Measurements from ENCODE around the gene RAB11FIP4.

Gene RAB11FIP4

DNA sequence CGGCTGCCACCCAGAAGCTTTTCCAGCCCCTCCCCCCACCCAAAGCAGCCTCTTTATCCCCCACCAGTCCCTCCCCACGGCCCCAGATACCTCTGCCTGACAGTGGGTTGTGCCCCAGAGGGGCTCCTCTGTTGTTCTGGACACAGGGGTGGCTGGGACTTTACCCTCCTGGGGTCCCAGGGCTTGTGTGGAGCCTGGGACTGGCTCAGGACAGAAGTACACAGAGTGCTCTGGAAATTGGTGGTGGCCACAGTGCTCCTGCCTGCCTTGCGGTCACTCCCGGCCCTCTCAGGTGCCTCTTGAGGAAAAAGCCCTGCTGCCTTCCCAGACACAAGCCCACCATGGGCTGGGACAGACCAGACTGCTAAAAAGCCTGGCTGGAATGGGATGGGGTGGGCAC, 68.2 kb downstream of the RAB11FIP4 start:
- H3K4me3 ChIP-seq (ENCODE audit: low read depth, low read length) = no peak overlapping the region
- DNase-seq (ENCODE audit: low read depth) = no peak
- TF ChIP-seq, protein P1, sequence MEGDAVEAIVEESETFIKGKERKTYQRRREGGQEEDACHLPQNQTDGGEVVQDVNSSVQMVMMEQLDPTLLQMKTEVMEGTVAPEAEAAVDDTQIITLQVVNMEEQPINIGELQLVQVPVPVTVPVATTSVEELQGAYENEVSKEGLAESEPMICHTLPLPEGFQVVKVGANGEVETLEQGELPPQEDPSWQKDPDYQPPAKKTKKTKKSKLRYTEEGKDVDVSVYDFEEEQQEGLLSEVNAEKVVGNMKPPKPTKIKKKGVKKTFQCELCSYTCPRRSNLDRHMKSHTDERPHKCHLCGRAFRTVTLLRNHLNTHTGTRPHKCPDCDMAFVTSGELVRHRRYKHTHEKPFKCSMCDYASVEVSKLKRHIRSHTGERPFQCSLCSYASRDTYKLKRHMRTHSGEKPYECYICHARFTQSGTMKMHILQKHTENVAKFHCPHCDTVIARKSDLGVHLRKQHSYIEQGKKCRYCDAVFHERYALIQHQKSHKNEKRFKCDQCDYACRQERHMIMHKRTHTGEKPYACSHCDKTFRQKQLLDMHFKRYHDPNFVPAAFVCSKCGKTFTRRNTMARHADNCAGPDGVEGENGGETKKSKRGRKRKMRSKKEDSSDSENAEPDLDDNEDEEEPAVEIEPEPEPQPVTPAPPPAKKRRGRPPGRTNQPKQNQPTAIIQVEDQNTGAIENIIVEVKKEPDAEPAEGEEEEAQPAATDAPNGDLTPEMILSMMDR (IDR thresholded peaks at IDR 0.05; ENCODE audit: low read depth, low read length, missing control alignments) = no peak

DNA sequence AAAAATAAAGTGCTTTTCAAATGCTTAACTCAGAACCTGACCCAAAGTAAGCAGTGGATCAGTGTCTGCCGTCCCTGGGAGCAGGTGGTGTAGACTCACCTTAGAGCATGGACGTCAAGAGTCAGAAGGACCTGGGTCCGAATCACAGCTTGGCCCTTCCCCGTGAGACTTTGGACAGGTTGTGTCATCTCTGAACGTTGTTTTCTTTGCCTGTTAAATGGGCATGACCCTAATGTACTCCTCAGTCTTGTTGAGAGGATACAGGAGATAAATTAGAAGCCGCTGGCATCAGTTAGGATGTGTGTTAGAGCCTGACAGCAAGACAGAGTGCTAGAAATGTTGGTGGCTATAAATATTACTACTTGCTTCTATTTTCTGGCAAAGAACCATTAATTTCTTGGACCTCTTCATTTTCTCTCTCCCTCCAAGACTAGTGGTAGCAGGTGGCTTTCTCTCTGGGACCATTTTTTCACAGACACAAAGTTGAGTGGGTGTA, 68.8 kb downstream of the RAB11FIP4 start:
- TF ChIP-seq, protein P1 (IDR thresholded peaks at IDR 0.05; ENCODE audit: low read depth, low read length, missing control alignments) = no peak
- H3K4me3 ChIP-seq (ENCODE audit: low read depth, low read length) = no peak overlapping the region
- DNase-seq (ENCODE audit: low read depth) = no peak

DNA sequence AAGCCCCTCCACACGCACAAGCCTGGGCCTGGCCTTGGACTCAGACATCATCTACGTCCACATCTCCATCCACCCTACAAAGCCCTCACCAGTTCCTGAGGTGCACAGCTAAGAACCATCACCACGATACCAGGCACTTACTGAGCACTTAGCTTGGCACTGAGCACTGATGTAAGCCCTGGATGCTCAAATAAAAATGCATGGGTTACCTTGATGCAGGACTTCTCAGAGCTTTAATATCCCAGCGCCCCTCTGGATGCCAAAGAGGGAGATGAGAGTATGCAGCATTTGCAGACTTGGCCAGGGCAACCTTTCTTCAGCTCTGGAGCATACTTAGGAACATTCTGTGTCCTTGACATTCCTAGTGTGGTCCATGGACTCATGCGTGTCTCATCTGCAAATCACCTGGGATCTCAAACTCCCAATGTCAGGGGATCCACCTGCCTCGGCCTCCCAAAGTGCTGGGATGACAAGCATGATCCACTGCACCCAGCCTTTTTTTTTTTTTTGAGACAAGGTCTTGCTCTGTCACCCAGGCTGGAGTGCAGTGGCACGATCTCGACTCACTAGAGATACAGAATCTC, 69.8 kb downstream of the RAB11FIP4 start:
- DNase-seq (ENCODE audit: low read depth) = no peak
- H3K4me3 ChIP-seq (ENCODE audit: low read depth, low read length) = no peak overlapping the region
- TF ChIP-seq, protein P1 (IDR thresholded peaks at IDR 0.05; ENCODE audit: low read depth, low read length, missing control alignments) = no peak

DNA sequence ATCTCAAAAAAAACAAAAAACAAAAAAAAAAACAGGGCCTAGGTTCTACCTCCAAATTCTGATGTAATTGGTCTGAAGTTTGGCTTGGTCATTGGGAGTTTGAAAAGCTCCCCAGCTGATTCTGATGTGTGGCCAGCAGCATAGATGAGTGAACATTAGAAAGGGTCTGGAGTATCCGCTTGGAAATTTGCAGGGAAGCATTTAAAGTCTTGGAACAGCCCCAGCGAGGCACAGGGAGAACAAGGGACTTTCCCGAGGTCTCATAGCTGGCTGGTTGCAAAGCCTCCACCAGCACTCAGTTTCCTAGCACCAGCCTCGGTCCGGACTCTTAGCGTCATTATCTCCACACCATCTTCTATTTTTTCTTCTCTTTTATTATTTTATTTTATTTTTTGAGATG, 70.8 kb downstream of the RAB11FIP4 start:
- TF ChIP-seq, protein P1 (IDR thresholded peaks at IDR 0.05; ENCODE audit: low read depth, low read length, missing control alignments) = no peak
- no peak overlapping the region for H3K4me3 ChIP-seq (ENCODE audit: low read depth, low read length)
- no peak for DNase-seq (ENCODE audit: low read depth)

DNA sequence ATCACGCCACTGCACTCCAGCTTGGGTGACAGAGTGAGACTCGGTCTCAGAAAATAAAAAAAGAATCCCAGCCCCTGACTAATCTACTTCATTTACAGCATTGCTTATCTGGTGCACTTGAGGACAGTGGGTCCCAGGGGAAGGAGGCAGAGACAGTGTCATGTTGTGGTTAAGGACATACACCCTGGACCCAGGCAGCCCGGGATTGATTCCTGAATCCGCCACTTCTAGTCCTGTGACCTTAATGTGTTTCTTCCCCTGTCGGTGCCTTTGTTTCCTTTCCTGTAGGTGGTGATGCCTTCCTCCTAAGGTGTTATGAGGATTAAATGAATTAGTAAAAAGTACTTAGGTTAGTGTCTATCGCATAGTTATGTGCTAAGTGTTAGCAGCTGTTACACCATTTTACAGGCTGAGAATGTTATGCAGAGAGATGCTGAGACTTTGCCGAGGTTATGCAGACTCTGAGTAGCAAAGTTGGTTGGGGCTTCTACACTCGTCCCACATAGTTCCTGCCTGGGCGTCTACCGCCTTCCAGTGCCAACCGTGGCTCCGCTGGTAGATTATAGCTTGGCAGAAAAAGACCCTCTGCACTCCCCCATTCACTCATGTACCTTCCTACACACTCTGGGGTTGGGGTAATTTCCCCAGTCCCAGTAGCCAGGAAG, 74.8 kb downstream of the RAB11FIP4 start:
- TF ChIP-seq, protein P1 (IDR thresholded peaks at IDR 0.05; ENCODE audit: low read depth, low read length, missing control alignments) = no peak
- DNase-seq (ENCODE audit: low read depth) = no peak
- no peak overlapping the region for H3K4me3 ChIP-seq (ENCODE audit: low read depth, low read length)

DNA sequence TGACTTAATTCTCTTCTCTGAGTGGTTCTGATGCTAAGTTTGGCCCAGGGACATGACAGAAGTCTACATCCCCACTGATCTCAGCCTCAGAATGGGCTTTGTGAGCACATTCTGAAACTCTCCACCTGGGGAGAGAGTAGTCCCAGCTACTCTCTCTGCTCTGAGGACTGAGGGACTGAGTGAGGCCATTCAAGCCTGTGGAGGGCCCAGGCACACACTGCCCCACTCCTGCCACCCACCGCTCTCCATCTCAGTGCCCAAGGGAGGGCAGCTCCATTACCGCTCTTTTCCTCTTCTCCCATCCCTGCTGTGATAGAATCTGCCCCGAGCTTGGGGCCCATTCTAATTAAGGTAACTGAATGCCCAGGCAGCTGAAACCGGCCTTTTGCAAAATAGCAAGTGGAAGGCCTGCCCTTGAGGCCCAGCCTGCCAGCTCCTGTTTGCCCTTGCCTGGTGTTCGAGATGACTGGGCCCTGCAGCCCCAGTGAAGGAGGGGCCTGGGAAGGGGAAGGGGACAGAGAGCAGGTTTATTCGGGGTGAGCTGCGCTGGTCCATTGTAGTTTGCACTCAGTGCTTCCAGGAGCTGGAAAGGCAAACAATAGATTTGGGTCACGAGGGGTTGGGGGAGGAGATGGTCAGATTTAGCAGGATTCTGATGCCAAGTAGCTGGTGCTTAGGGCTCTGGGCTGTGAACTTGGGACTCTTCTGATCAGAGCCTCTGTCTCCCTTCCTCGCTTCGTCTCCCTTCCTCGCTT, 76.2 kb downstream of the RAB11FIP4 start:
- H3K4me3 ChIP-seq (ENCODE audit: low read depth, low read length) = no peak overlapping the region
- DNase-seq (ENCODE audit: low read depth) = no peak
- TF ChIP-seq, protein P1 (IDR thresholded peaks at IDR 0.05; ENCODE audit: low read depth, low read length, missing control alignments) = no peak
